ENCODE results near the gene MAMSTR.
"Not testable (repeated sequence)": the region's sequence is repeated elsewhere in the genome, so short reads cannot be mapped to it uniquely, and the experiment has no call there.

MAMSTR gene

DNA sequence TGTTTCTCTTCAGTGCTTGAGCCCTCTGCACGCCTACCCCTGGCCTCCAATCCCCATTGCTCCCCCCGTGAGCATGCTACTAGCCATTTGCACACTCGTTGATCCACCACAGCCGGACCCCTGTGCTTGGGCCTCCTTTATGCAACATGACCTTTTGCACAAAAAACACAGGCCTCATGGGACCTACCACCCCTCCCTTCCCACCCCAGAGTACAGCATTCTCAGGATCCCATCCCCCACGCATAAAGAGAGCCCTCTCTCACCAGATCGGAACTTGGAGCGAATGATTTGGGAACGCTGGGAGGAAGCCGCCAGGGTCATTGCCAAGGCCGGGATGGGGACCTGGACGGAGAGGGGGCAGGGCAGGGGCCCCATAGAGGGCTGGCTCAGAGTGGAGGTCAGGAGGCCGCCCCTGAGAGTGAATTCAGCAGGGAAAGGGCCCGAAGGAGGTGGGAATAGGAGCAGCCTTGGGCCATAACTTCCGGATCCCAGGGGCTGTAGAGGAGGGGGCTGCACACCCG, 754 bp downstream of the MAMSTR start:
- DNase-seq (ENCODE audit: low spot score) = no peak

GRCh38 chr19:48718106-48718505, 1.4 kb downstream of the MAMSTR start:
- DNase-seq (ENCODE audit: low spot score) = not testable (repeated sequence)

GRCh38 chr19:48716562-48717291, 2.8 kb downstream of the MAMSTR start:
- DNase-seq (ENCODE audit: low spot score) = peak; percentile 92

DNA sequence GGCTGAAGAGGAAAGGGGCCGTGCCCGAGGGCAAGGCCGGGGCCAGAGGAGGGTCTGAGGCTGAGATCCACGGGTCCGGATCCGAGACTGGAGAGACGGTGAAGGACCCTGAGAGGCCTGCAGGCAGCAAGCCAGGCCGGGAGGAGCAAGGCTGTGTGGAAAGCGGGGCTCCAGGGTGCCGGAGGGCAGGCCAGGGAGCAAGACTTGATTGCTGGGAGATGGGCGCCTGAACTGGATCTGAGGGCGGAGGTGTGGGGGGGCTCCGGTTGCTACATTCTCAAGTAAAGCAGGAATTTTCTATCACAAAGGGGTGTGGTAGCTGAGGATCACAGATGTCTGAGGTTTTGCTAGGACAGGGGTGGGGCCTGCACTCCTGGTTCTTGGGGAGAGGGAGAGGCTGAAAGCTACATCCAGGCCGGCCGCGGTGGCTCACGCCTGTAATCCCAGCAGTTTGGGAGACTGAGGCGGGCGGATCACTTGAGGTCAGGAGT, 3.8 kb downstream of the MAMSTR start:
- no peak for DNase-seq (ENCODE audit: low spot score)

GRCh38 chr19:48714759-48715675, 4.5 kb downstream of the MAMSTR start:
- DNase-seq (ENCODE audit: low spot score) = no peak

GRCh38 chr19:48713864-48714755, 5.4 kb downstream of the MAMSTR start:
- peak; percentile 99 for DNase-seq (ENCODE audit: low spot score)

GRCh38 chr19:48713041-48713863, 6.3 kb downstream of the MAMSTR start:
- DNase-seq (ENCODE audit: low spot score) = no peak

- no peak for DNase-seq (ENCODE audit: low spot score)
These were observed 8.3 kb downstream of the MAMSTR start for GRCh38 chr19:48711106-48711662.

DNA sequence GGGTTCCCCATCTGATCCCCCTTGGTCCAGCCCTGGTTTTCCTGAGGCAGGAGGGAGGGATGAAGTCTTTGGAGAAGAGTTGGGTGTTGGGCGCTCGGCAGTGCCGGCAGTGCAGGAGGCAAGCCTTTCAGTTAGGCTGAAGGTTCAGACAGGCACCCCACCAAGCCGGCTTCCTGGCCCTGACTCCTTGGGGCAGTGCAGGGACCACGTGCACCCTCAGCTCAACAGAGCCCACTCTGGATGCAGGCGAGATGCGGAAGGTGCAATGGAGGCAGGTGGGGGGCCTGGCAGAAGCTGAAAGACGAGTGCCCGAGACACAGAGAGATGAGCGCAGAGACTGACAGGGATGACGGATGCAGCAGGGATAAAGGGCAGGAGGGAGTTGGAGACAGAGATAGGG, 11.1 kb downstream of the MAMSTR start:
- DNase-seq (ENCODE audit: low spot score) = no peak

DNA sequence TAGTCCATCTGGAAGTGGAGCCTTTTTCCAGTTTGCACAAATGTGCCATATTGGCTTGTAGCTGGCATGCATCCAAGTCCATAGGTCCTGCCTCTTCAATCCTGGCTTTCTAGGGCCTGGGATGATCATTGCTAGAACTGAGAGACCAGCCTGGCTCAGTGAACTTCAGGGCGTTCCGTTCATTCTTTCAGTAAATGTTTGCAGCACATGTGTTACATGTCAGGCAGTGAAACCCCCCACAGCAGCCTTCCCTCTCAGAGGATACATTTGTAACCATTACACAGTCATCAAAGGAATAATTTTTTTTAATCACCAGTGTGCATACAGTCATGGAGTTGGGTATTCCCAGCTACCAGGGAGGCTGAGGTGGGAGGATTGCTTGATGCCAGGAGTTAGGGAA, 14.1 kb downstream of the MAMSTR start:
- DNase-seq (ENCODE audit: low spot score) = no peak

GRCh38 chr19:48703316-48703715, 16.2 kb downstream of the MAMSTR start:
- DNase-seq (ENCODE audit: low spot score) = no peak

DNA sequence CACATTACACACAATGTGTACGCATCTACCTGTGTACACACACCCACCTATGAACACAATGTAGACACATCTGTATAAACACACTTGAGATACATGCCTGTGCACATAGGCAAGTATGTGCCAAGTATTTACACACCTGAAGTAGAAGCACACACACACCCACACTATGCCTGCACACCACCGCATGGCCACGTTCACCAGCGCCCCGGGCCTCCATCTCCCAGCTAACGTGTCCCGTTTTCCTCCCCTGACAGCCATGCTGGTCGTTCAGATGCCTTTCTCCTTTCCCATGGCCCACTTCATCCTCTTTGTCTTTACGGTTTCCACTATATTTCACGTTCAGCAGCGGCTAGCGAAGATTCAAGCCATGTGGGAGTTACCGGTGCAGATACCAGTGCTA, 16.8 kb downstream of the MAMSTR start:
- DNase-seq (ENCODE audit: low spot score) = no peak

DNA sequence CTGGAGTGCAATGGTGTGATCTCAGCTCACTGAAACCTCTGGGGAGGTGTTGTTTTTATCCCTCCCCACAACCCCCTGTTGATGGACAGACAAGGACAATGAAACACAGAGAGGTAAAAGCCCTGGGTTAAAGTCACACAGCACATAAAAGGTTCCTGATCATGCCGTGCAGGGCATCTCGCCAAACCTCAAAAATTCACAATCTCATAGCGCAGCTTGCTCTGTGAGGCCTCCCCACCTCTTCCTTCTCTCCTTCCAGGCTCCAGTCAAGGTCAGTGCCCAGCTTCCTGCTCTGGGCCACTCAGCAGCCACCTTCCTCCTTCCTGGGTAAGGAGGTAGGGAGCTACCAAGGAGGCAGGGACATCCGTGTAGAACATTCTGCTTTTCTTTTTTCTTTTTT, 21.5 kb downstream of the MAMSTR start:
- no peak for DNase-seq (ENCODE audit: low spot score)

DNA sequence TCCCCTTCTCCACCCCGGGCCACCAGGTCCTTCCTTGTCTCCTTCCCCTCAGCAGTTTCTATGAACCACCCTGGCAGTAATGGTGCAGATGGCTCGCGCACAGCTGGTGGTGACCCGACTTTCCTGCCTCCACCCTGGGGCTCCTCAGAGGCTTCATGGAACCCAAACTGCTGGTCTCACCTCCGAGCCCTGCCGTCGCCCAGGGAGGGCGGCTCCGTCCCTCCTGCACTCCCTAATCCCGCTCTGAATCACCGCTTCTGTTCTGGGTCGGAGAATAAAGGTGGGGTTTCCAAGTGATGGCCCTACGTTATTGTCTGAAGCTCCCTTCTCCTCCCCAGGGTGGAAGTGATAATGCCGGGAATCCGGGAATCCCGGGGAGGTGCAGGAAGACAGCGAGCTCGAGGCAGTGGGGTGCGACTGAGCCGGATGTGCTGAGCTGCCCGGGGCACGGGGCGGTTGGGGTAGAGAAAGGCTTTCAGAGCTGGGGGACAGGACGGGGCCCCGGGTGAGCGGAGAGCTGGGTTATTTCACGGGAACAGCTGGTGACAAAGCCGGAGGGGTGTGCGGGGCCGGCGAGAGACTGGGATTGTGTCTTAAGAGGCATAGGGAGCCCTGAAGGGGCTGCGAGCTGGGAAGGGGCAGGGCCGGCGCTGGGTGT, 23.0 kb downstream of the MAMSTR start:
- no peak for DNase-seq (ENCODE audit: low spot score)

- DNase-seq (ENCODE audit: low spot score) = no peak
These were observed 23.7 kb downstream of the MAMSTR start, which contains the start of gene FUT2 for GRCh38 chr19:48695743-48696352. FUT2 (plus strand) TSS chr19:48695971; CDS start chr19:48702957, 6,986 bp downstream.

DNA sequence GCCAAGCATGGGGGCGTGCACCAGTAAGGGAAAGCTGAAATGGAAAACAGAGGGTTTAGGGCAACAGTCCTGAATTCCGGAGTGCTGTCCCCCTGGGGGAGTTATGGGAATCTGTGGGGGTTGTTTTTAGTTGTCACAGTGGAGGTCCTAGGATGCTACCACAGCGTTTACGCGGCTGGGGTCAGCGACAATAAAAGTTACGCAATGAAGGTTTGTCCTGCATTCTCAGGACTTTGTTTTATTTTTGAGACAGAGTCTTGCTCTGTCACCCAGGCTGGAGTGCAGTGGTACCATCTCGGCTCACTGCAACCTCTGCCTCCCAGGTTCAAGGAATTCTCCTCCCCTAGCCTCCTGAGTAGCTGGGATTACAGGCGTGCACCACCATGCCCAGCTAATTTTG, 25.9 kb downstream of the MAMSTR start:
- not testable (repeated sequence) for DNase-seq (ENCODE audit: low spot score)

DNA sequence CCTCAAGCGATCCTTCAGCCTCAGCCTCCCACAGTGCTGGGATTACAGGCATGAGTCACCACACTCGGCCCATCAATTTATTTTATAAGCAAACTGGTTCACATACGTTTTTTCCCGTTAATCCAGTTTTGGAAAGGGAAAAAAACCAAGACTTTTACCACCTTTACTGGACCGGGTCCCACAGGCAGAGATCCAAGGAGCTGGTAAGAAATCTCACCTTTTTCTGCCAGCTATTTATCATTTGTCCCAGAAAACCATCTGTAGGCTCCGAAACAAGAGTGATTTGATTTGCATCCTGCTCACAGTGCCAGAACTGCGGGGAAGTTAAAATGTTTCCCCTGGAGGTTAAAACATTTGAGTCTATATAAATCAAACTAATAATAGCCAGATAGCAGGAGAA, 30.1 kb downstream of the MAMSTR start:
- DNase-seq (ENCODE audit: low spot score) = no peak

DNA sequence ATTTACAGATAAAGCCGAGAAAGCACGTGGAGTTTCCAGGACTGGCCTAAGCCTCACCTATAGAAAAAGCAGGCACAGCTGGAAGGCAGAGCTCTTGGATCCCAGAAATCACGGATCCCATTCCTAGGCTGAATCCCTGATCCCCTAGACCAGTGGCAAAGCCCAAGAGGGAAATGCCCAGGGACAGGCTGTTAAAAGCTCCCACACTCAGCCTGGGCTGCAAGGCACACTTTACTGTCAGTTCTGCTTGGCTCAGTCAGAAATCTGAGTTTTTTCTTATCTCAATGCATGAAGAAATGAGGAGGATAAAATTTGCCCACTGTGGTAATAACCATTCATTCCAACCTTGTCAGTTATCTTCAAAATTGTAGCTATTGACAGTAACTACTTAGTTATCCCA, 31.7 kb downstream of the MAMSTR start:
- no peak for DNase-seq (ENCODE audit: low spot score)

GRCh38 chr19:48686637-48687036, 32.9 kb downstream of the MAMSTR start:
- not testable (repeated sequence) for DNase-seq (ENCODE audit: low spot score)

Data from left forelimb (tissue), 1 donor.